Measurements from ENCODE around the gene DLG2. TPM values are rescaled to one million over a fixed set of nuclear protein-coding genes. Genes with fewer than 3 reads are reported as not detected.

DLG2 gene
- total RNA-seq, 1 donor = 1.3 TPM

GRCh38 chr11:83611600-83611999 is 2015.5 kb downstream of the DLG2 start:
- H3K4me3 ChIP-seq (ENCODE audit: low read depth, low read length) = no peak overlapping the region
- no peak for DNase-seq (ENCODE audit: low read depth)
- TF ChIP-seq CTCF (IDR thresholded peaks at IDR 0.05; ENCODE audit: insufficient read depth, low read depth, low read length) = no peak

- no peak for TF ChIP-seq CTCF (IDR thresholded peaks at IDR 0.05; ENCODE audit: insufficient read depth, low read depth, low read length)
- H3K4me3 ChIP-seq (ENCODE audit: low read depth, low read length) = no peak overlapping the region
- DNase-seq (ENCODE audit: low read depth) = no peak
Measured at GRCh38 chr11:83611031-83611430, 2016.1 kb downstream of the DLG2 start.

GRCh38 chr11:83609191-83609590 is 2018.0 kb downstream of the DLG2 start:
- no peak overlapping the region for H3K4me3 ChIP-seq (ENCODE audit: low read depth, low read length)
- DNase-seq (ENCODE audit: low read depth) = no peak
- no peak for TF ChIP-seq CTCF (IDR thresholded peaks at IDR 0.05; ENCODE audit: insufficient read depth, low read depth, low read length)

GRCh38 chr11:83608571-83608970 is 2018.6 kb downstream of the DLG2 start:
- DNase-seq (ENCODE audit: low read depth) = no peak
- no peak for TF ChIP-seq CTCF (IDR thresholded peaks at IDR 0.05; ENCODE audit: insufficient read depth, low read depth, low read length)
- no peak overlapping the region for H3K4me3 ChIP-seq (ENCODE audit: low read depth, low read length)

GRCh38 chr11:83601914-83602527 is 2025.1 kb downstream of the DLG2 start:
- no peak overlapping the region for H3K4me3 ChIP-seq (ENCODE audit: low read depth, low read length)
- no peak for TF ChIP-seq CTCF (IDR thresholded peaks at IDR 0.05; ENCODE audit: insufficient read depth, low read depth, low read length)
- no peak for DNase-seq (ENCODE audit: low read depth)

GRCh38 chr11:83601201-83601913 is 2025.8 kb downstream of the DLG2 start:
- TF ChIP-seq CTCF (IDR thresholded peaks at IDR 0.05; ENCODE audit: insufficient read depth, low read depth, low read length) = no peak
- DNase-seq (ENCODE audit: low read depth) = no peak
- no peak overlapping the region for H3K4me3 ChIP-seq (ENCODE audit: low read depth, low read length)
